Caco-2 (cell line): ENCODE measurements around the gene LDB3. TPM values are rescaled to one million over a fixed set of nuclear protein-coding genes. Genes with fewer than 3 reads are reported as not detected.

Source experiments
- BruUV-seq: library from RNA; stranded (reverse); fragments of 400-500 nt; replicated peaks from 2 replicates; lab custom pipeline; 2021; lab: Mats Ljungman, UMichigan
- CTCF ChIA-PET: fragments of 300-600 bp; sonication (Branson Sonifier 250); formaldehyde crosslinking; loops from one replicate; lab custom pipeline; 2022; ENCODE audit warnings: antibody characterized with exemption; lab: Charles Lee
- POLR2A ChIA-PET: fragments of 300-600 bp; sonication (Branson Sonifier 250); formaldehyde crosslinking; loops from one replicate; lab custom pipeline; 2022; ENCODE audit warnings: antibody characterized with exemption; lab: Charles Lee
- DNase-seq, 2 experiments: peaks; one replicate each; pipeline versions ENCODE4 v3.0.0 to v3.0.0-alpha.2; 2020 to 2022
- H3K27me3 ChIP-seq: replicated peaks from 2 replicates; pipeline ENCODE4 v1.6.0; 2011; ENCODE audit warnings: low read length; ENCODE audit not compliant: control insufficient read depth, insufficient read depth
- H3K36me3 ChIP-seq: 2 replicates; pipeline ENCODE4 v1.5.1; 2011; ENCODE audit warnings: low read length; ENCODE audit not compliant: control insufficient read depth, insufficient read depth
- H3K4me1 ChIP-seq: fragments of 250-450 bp; sonication (Bioruptor Pico); 2 replicates; pipeline ENCODE4 v1.5.1; 2020; ENCODE audit warnings: mild to moderate bottlenecking
- H3K4me3 ChIP-seq: 2 replicates; pipeline ENCODE4 v1.5.1; 2011; ENCODE audit warnings: low read depth, mild to moderate bottlenecking, control low read depth, low read length
- H3K9me3 ChIP-seq: fragments of 250-450 bp; sonication (Bioruptor Pico); 2 replicates; pipeline ENCODE4 v1.5.1; 2020; ENCODE audit warnings: mild to moderate bottlenecking, moderate library complexity
- H3K27ac Mint-ChIP-seq: one replicate; pipeline ENCODE4 v1.8.0; 2022; ENCODE audit warnings: mixed read lengths; ENCODE audit not compliant: unreplicated experiment
- H3K27me3 Mint-ChIP-seq: one replicate; pipeline ENCODE4 v1.8.0; 2022; ENCODE audit warnings: mixed read lengths; ENCODE audit not compliant: insufficient read depth, unreplicated experiment
- H3K36me3 Mint-ChIP-seq: one replicate; pipeline ENCODE4 v1.8.0; 2022; ENCODE audit warnings: mild to moderate bottlenecking, mixed read lengths; ENCODE audit not compliant: insufficient read depth, unreplicated experiment
- H3K4me1 Mint-ChIP-seq: one replicate; pipeline ENCODE4 v1.8.0; 2022; ENCODE audit warnings: low read depth, mixed read lengths; ENCODE audit not compliant: unreplicated experiment
- H3K4me3 Mint-ChIP-seq: one replicate; pipeline ENCODE4 v1.8.0; 2022; ENCODE audit warnings: mild to moderate bottlenecking, moderate library complexity, mixed read lengths; ENCODE audit not compliant: unreplicated experiment
- H3K9me3 Mint-ChIP-seq: one replicate; pipeline ENCODE4 v1.8.0; 2022; ENCODE audit warnings: mixed read lengths; ENCODE audit not compliant: unreplicated experiment
- CTCF ChIP-seq, 2 experiments: fragments of 200-600 bp in 1 of 2; IDR thresholded peaks; 1 replicate in 1 of 2; 2 replicates in 1 of 2; pipeline versions ENCODE4 v1.5.1 to v1.8.0; 2011 to 2022; ENCODE audit warnings: antibody characterized with exemption in 1 of 2, control low read depth in 1 of 2, inconsistent platforms in 1 of 2, low read depth in 1 of 2, low read length in 1 of 2, mild to moderate bottlenecking in 1 of 2, moderate library complexity in 1 of 2; ENCODE audit not compliant: insufficient read depth in 1 of 2, severe bottlenecking in 1 of 2, unreplicated experiment in 1 of 2
- intact Hi-C: fragments of 100-400 bp; cut with micrococcal nuclease; formaldehyde crosslinking; loops from one replicate; pipeline ENCODE4 v1.10.0; 2022; ENCODE audit not compliant: unreplicated experiment
- total RNA-seq: library from RNA; stranded (reverse); gene quantifications from 2 replicates; pipeline ENCODE4 v1.2.3, GENCODE V29; 2022

Gene LDB3
- total RNA-seq, 1 experiment from 2014 or later = 0.09 TPM

GRCh38 chr10:86751477-86751876 is 83.2 kb downstream of the LDB3 start:
- no TSS peak for BruUV-seq
- no peak for DNase-seq
- no peak for TF ChIP-seq CTCF (IDR thresholded peaks at IDR 0.05; ENCODE audit: insufficient read depth in 1 of 2, low read depth in 1 of 2, low read length in 1 of 2, severe bottlenecking in 1 of 2, unreplicated experiment in 1 of 2)
- intact Hi-C loops = no loop called here
- Histone ChIP-seq H3K9me3 (no peaks in the 10 kb centered on the region), H3K4me1 (peaks cover 9% of the 10 kb centered on the region; the same call in 1 of the 2 replicates), H3K36me3 (no peaks in the 10 kb centered on the region), H3K4me3 (no peak overlapping the region), H3K27me3 (no peaks in the 10 kb centered on the region)
- no peak overlapping the region for H3K4me3 Mint-ChIP-seq
- ChIA-PET CTCF (no interaction called here), POLR2A (no interaction called here)
- H3K4me1 Mint-ChIP-seq = peaks cover 20% of the 10 kb centered on the region
- H3K36me3 Mint-ChIP-seq = peaks cover 11% of the 10 kb centered on the region
- H3K9me3 Mint-ChIP-seq = no peaks in the 10 kb centered on the region
- H3K27me3 Mint-ChIP-seq = no peaks in the 10 kb centered on the region
- H3K27ac Mint-ChIP-seq = no peak overlapping the region

- ChIA-PET CTCF (no interaction called here), POLR2A (no interaction called here)
- Histone ChIP-seq H3K9me3 (no peaks in the 10 kb centered on the region), H3K4me3 (no peak overlapping the region), H3K4me1 (peaks cover 9% of the 10 kb centered on the region; the same call in 1 of the 2 replicates), H3K27me3 (no peaks in the 10 kb centered on the region), H3K36me3 (no peaks in the 10 kb centered on the region)
- no TSS peak for BruUV-seq
- DNase-seq = peak; percentile 29 to 56
- Mint-ChIP-seq H3K9me3 (no peaks in the 10 kb centered on the region), H3K36me3 (peaks cover 14% of the 10 kb centered on the region), H3K4me1 (peaks cover 20% of the 10 kb centered on the region), H3K27me3 (no peaks in the 10 kb centered on the region), H3K4me3 (peak overlapping the region; percentile 34), H3K27ac (peak overlapping the region; percentile 46)
- intact Hi-C loops = no loop called here
- TF ChIP-seq CTCF (IDR thresholded peaks at IDR 0.05; ENCODE audit: insufficient read depth in 1 of 2, low read depth in 1 of 2, low read length in 1 of 2, severe bottlenecking in 1 of 2, unreplicated experiment in 1 of 2) = no peak
These were observed 84.0 kb downstream of the LDB3 start for GRCh38 chr10:86752311-86752710.

DNA sequence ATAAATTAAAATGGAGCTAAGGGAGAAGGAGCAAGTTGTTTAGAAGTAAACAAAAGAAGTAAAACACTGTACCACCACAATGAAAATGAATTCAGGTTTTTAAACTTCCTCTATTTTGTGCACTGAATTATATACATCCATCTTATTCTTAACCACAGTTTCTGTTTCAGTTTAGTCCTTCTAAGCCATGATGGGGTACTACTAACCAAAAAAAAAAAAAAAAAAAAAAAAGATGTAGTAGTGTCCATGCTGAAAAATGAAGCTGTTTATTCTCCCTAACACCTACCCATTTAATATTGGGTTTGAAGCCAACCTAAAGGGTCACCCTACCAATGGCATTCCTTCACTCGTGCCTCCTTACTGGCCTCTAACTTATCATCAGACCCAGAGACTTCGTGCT is 84.7 kb downstream of the LDB3 start:
- Mint-ChIP-seq H3K9me3 (no peaks in the 10 kb centered on the region), H3K4me1 (peaks cover 21% of the 10 kb centered on the region), H3K27me3 (no peaks in the 10 kb centered on the region), H3K4me3 (no peak overlapping the region), H3K27ac (no peak overlapping the region), H3K36me3 (peaks cover 16% of the 10 kb centered on the region)
- no peak for DNase-seq
- H3K9me3 ChIP-seq = no peaks in the 10 kb centered on the region
- no peak overlapping the region for H3K4me3 ChIP-seq
- H3K27me3 ChIP-seq = no peaks in the 10 kb centered on the region
- H3K36me3 ChIP-seq = no peaks in the 10 kb centered on the region
- ChIA-PET CTCF (no interaction called here), POLR2A (no interaction called here)
- BruUV-seq = no TSS peak
- TF ChIP-seq CTCF (IDR thresholded peaks at IDR 0.05; ENCODE audit: insufficient read depth in 1 of 2, low read depth in 1 of 2, low read length in 1 of 2, severe bottlenecking in 1 of 2, unreplicated experiment in 1 of 2) = no peak
- H3K4me1 ChIP-seq = peaks cover 12% of the 10 kb centered on the region; the same call in 1 of the 2 replicates
- intact Hi-C loops = no loop called here
